RWPE2 (cell line): Measurements from ENCODE around the gene DHDDS.
"Not testable (repeated sequence)": the region's sequence is repeated elsewhere in the genome, so short reads cannot be mapped to it uniquely, and the experiment has no call there.

Source experiments
- ATAC-seq: fragments of 200-7000 bp; cut with Tn5 transposase; 3 replicates; pipeline ENCODE4 v1.9.1; 2021; ENCODE audit warnings: low read depth
- DNase-seq: peaks from one replicate; pipeline ENCODE4 v3.0.0-alpha.2; 2020; ENCODE audit warnings: low spot score
- H3K27ac ChIP-seq: fragments of 450-650 bp; 2 replicates; pipeline ENCODE4 v1.5.1; 2017; ENCODE audit warnings: mild to moderate bottlenecking; ENCODE audit not compliant: poor library complexity, severe bottlenecking
- H3K27me3 ChIP-seq: fragments of 250-450 bp; sonication (Bioruptor Pico); 2 replicates; pipeline ENCODE4 v1.5.1; 2021; ENCODE audit warnings: mild to moderate bottlenecking, moderate library complexity; ENCODE audit not compliant: insufficient read depth, poor library complexity, severe bottlenecking
- H3K36me3 ChIP-seq: fragments of 250-450 bp; sonication (Bioruptor Pico); 2 replicates; pipeline ENCODE4 v1.5.1; 2020; ENCODE audit warnings: low read depth, mild to moderate bottlenecking, moderate library complexity
- H3K4me1 ChIP-seq: fragments of 250-450 bp; sonication (Bioruptor Pico); 2 replicates; pipeline ENCODE4 v1.5.1; 2021; ENCODE audit warnings: mild to moderate bottlenecking, moderate library complexity; ENCODE audit not compliant: insufficient read depth, poor library complexity, severe bottlenecking
- H3K4me3 ChIP-seq: fragments of 250-450 bp; sonication (Bioruptor Pico); 2 replicates; pipeline ENCODE4 v1.5.1; 2021; ENCODE audit warnings: mild to moderate bottlenecking, moderate library complexity; ENCODE audit not compliant: severe bottlenecking
- H3K9me3 ChIP-seq: fragments of 250-450 bp; sonication (Bioruptor Pico); 2 replicates; pipeline ENCODE4 v1.5.1; 2021; ENCODE audit warnings: mild to moderate bottlenecking, moderate library complexity; ENCODE audit not compliant: severe bottlenecking
- TF ChIP-seq, protein P1 (sequence below): fragments of 450-650 bp; IDR thresholded peaks from one replicate; pipeline ENCODE4 v1.5.1; 2017; ENCODE audit warnings: mild to moderate bottlenecking, moderate library complexity; ENCODE audit not compliant: poor library complexity, severe bottlenecking

Gene DHDDS

DNA sequence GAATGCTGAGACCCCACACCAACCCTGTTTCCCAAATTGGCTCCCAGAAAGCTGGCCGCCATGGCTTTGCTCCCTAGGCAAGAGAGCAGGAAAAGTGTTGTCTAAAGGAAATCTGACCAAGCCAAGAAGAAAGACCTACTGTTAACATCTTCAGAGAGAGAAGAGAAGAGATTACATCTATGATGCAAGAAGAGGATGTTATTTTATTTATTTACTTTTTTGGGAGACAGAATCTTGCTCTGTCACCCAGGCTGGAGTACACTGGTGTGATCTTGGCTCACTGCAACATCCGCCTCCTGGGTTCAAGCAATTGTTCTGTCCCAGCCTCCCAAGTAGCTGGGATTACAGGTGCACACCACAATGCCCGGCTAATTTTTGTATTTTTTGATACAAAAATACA, 61.8 kb downstream of the DHDDS start:
- Histone ChIP-seq H3K27ac (no peak overlapping the region), H3K4me1 (no peaks in the 10 kb centered on the region), H3K9me3 (no peaks in the 10 kb centered on the region), H3K4me3 (no peak overlapping the region), H3K36me3 (no peaks in the 10 kb centered on the region), H3K27me3 (no peaks in the 10 kb centered on the region)
- DNase-seq (no peak), ATAC-seq (no peak)
- TF ChIP-seq, protein P1, sequence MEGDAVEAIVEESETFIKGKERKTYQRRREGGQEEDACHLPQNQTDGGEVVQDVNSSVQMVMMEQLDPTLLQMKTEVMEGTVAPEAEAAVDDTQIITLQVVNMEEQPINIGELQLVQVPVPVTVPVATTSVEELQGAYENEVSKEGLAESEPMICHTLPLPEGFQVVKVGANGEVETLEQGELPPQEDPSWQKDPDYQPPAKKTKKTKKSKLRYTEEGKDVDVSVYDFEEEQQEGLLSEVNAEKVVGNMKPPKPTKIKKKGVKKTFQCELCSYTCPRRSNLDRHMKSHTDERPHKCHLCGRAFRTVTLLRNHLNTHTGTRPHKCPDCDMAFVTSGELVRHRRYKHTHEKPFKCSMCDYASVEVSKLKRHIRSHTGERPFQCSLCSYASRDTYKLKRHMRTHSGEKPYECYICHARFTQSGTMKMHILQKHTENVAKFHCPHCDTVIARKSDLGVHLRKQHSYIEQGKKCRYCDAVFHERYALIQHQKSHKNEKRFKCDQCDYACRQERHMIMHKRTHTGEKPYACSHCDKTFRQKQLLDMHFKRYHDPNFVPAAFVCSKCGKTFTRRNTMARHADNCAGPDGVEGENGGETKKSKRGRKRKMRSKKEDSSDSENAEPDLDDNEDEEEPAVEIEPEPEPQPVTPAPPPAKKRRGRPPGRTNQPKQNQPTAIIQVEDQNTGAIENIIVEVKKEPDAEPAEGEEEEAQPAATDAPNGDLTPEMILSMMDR: no peak

DNA sequence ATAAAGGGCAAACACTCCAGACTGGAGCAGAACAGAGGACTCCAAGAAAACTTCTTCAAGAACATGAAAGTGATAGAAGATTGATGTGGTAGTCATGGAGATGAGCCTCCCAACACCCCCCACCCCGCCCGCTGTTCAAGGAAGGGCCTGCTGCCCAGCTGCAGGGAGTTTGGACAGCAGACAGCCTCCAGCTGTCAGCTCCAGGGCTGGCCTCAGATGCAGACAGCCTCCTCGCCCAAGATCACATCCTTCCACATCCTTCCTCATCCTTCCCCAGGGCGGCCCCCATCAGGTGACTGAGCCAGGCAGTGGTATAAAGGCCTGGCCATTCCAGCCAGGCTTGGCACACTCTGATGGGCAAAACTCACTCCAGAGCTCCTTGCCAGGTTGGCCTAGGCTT, 64.7 kb downstream of the DHDDS start:
- TF ChIP-seq, protein P1: no peak
- Histone ChIP-seq H3K9me3 (no peaks in the 10 kb centered on the region), H3K27ac (no peak overlapping the region), H3K4me3 (no peak overlapping the region), H3K36me3 (no peaks in the 10 kb centered on the region), H3K4me1 (peaks cover 4% of the 10 kb centered on the region), H3K27me3 (no peaks in the 10 kb centered on the region)
- ATAC-seq (no peak), DNase-seq (no peak)

DNA sequence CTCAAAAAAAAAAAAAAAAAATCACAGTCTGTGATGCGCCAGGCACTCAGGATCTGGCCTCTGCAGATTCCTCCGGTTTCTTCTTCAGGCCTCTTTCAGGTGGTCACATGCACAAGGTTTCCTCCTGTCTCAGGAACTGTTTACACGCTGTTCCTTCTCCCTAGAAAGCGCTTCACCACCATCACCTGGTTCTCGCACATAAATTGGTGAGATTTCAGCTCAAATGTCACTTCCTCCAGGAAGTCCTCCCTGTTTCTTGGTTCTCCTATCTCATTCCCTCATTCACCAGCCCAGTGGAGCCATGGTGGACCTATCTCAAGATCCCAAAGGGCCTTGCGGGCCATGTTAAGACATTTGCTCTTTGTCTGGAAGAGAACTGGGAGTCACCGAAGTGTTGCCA, 66.8 kb downstream of the DHDDS start:
- Histone ChIP-seq H3K36me3 (no peaks in the 10 kb centered on the region), H3K27ac (no peak overlapping the region), H3K27me3 (no peaks in the 10 kb centered on the region), H3K4me1 (peaks cover 4% of the 10 kb centered on the region), H3K4me3 (no peak overlapping the region), H3K9me3 (no peaks in the 10 kb centered on the region)
- no peak for DNase-seq
- no peak for ATAC-seq
- TF ChIP-seq, protein P1: no peak

DNA sequence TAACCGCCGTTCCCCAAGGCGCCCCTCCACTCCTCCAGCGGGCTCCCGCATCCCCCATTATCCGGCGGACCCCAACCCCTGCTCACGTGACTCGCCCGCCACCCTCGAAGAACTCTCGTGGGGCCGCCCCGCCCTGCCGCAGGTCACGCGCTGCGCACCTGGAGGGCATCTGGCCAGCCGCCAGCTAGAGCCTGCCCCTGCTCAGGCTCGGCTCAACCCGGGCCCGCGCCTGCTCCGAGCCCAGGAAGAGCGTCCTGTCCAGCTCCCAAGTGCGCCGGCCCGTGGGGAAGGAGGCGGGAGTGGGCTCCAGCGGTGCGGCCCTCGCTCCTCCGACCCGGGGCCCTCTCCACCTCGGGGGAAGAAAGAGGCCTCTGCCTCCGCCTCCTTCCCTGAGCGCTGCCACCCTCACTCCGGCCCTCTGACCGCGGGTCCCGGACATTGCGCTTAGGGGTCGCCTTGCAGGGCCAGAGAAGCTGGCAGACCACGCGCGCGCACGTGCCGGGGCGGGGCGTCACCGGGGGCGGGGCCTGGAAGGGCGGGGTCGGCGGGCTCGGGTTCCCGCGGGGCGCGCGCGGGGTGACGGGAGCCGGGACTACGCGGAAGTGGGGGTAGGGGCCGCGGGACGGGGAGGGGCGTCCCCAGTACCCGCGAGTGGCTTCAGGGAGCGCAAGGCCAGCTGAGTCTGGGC, 68.5 kb downstream of the DHDDS start:
- TF ChIP-seq, protein P1: peak; percentile 83
- Histone ChIP-seq H3K27ac (peak overlapping the region; percentile 86), H3K9me3 (no peaks in the 10 kb centered on the region), H3K4me3 (peak overlapping the region; percentile 43), H3K27me3 (no peaks in the 10 kb centered on the region), H3K4me1 (peaks cover 4% of the 10 kb centered on the region), H3K36me3 (no peaks in the 10 kb centered on the region)
- ATAC-seq: peak; percentile 80
- peak; percentile 82 for DNase-seq

DNA sequence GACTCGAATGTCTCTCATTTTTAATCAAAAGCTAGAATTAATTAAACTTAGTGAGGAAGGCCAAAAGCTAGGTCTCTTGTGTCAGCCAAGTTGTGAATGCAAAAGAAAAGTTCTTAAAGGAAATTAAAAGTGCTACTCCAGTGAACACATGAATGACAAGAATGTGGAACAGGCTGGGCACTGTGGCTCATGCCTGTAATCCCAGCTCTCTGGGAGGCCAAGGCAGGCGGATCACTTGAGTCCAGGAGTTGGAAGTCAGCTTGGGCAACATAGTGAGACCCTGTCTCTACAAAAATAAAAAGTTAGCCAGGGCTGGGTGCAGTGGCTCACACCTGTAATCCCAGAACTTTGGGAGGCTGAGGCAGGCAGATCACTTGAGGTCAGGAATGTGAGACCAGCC, 78.6 kb downstream of the DHDDS start:
- not testable (repeated sequence) for H3K4me3 ChIP-seq, H3K27me3 ChIP-seq, H3K4me1 ChIP-seq, H3K36me3 ChIP-seq, H3K9me3 ChIP-seq, H3K27ac ChIP-seq, ATAC-seq, DNase-seq

DNA sequence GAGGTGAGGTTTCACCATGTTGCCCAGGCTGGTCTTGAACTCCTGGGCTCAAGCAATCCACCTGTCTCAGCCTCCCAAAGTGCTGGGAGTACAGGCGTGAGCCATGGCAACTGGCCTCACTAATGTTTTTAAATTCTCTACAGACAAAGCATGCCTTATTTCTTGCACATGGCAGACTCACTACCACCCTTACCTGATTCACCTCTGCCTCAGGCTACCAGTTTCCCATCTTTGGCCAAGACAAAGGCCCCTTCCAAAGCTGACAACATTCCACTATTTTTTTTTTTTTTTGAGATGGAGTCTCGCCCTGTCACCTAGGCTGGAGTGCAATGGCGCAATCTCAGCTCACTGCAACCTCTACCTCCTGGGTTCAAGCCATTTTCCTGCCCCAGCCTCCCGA, 83.7 kb downstream of the DHDDS start:
- H3K4me1 ChIP-seq, H3K27ac ChIP-seq, H3K36me3 ChIP-seq, H3K27me3 ChIP-seq, H3K9me3 ChIP-seq, H3K4me3 ChIP-seq, ATAC-seq, DNase-seq: not testable (repeated sequence)
